Measurements from ENCODE around the gene GAK.

Gene GAK

GRCh38 chr4:823761-824460 is 108.2 kb downstream of the GAK start:
- Histone ChIP-seq H3K79me2 (ENCODE audit: insufficient read depth, low read length) (no peaks in the 10 kb centered on the region), H3K27ac (ENCODE audit: low read length) (no peak overlapping the region), H3K9me3 (ENCODE audit: insufficient read depth, low read length, severe bottlenecking) (no peaks in the 10 kb centered on the region), H3K36me3 (ENCODE audit: insufficient read depth, low read length) (no peaks in the 10 kb centered on the region), H3K4me2 (ENCODE audit: insufficient read depth, low read length) (no peak overlapping the region), H3K4me3 (ENCODE audit: low read depth in 1 of 2, low read length in 2 of 2) (no peak overlapping the region), H3K4me1 (ENCODE audit: insufficient read depth, low read length) (no peaks in the 10 kb centered on the region), H4K20me1 (ENCODE audit: insufficient read depth, low read length) (no peaks in the 10 kb centered on the region; the same call in 1 of the 2 replicates), H3K9ac (ENCODE audit: low read depth, low read length) (no peak overlapping the region), H2AFZ (ENCODE audit: low read depth, low read length) (no peak overlapping the region), H3K27me3 (ENCODE audit: insufficient read depth, low read length, poor library complexity) (no peaks in the 10 kb centered on the region)
- DNase-seq (no peak), ATAC-seq (ENCODE audit: insufficient read depth, low read depth) (no peak; the same call in 2 of the 3 replicates)
- no peak for TF ChIP-seq EZH2 (IDR thresholded peaks at IDR 0.05; ENCODE audit: borderline replicate concordance, low read depth, low read length, severe bottlenecking)
- no peak for TF ChIP-seq CTCF (IDR thresholded peaks at IDR 0.05; ENCODE audit: borderline replicate concordance, extremely low read depth, low read length, poor library complexity, severe bottlenecking)

- H3K9ac ChIP-seq (ENCODE audit: low read depth, low read length) = no peak overlapping the region
- no peaks in the 10 kb centered on the region for H3K36me3 ChIP-seq (ENCODE audit: insufficient read depth, low read length)
- H3K4me3 ChIP-seq (ENCODE audit: low read depth in 1 of 2, low read length in 2 of 2) = no peak overlapping the region
- TF ChIP-seq CTCF (IDR thresholded peaks at IDR 0.05; ENCODE audit: borderline replicate concordance, extremely low read depth, low read length, poor library complexity, severe bottlenecking) (no peak), EZH2 (IDR thresholded peaks at IDR 0.05; ENCODE audit: borderline replicate concordance, low read depth, low read length, severe bottlenecking) (no peak)
- H2AFZ ChIP-seq (ENCODE audit: low read depth, low read length) = no peak overlapping the region
- H4K20me1 ChIP-seq (ENCODE audit: insufficient read depth, low read length) = no peaks in the 10 kb centered on the region; the same call in 1 of the 2 replicates
- H3K27ac ChIP-seq (ENCODE audit: low read length) = no peak overlapping the region
- H3K9me3 ChIP-seq (ENCODE audit: insufficient read depth, low read length, severe bottlenecking) = no peaks in the 10 kb centered on the region
- H3K79me2 ChIP-seq (ENCODE audit: insufficient read depth, low read length) = no peaks in the 10 kb centered on the region
- no peak for DNase-seq
- no peaks in the 10 kb centered on the region for H3K4me1 ChIP-seq (ENCODE audit: insufficient read depth, low read length)
- no peaks in the 10 kb centered on the region for H3K27me3 ChIP-seq (ENCODE audit: insufficient read depth, low read length, poor library complexity)
- ATAC-seq (ENCODE audit: insufficient read depth, low read depth) = no peak
- H3K4me2 ChIP-seq (ENCODE audit: insufficient read depth, low read length) = no peak overlapping the region
Observed at GRCh38 chr4:823176-823760, 108.8 kb downstream of the GAK start.

GRCh38 chr4:822361-823175 is 109.5 kb downstream of the GAK start:
- TF ChIP-seq EZH2 (IDR thresholded peaks at IDR 0.05; ENCODE audit: borderline replicate concordance, low read depth, low read length, severe bottlenecking) = no peak
- no peak for TF ChIP-seq CTCF (IDR thresholded peaks at IDR 0.05; ENCODE audit: borderline replicate concordance, extremely low read depth, low read length, poor library complexity, severe bottlenecking)
- Histone ChIP-seq H3K4me1 (ENCODE audit: insufficient read depth, low read length) (no peaks in the 10 kb centered on the region), H3K27ac (ENCODE audit: low read length) (no peak overlapping the region), H3K27me3 (ENCODE audit: insufficient read depth, low read length, poor library complexity) (no peaks in the 10 kb centered on the region), H2AFZ (ENCODE audit: low read depth, low read length) (no peak overlapping the region), H3K36me3 (ENCODE audit: insufficient read depth, low read length) (no peaks in the 10 kb centered on the region), H3K79me2 (ENCODE audit: insufficient read depth, low read length) (no peaks in the 10 kb centered on the region), H3K9ac (ENCODE audit: low read depth, low read length) (no peak overlapping the region), H4K20me1 (ENCODE audit: insufficient read depth, low read length) (no peaks in the 10 kb centered on the region; the same call in 1 of the 2 replicates), H3K4me2 (ENCODE audit: insufficient read depth, low read length) (no peak overlapping the region), H3K4me3 (ENCODE audit: low read depth in 1 of 2, low read length in 2 of 2) (no peak overlapping the region), H3K9me3 (ENCODE audit: insufficient read depth, low read length, severe bottlenecking) (no peaks in the 10 kb centered on the region)
- no peak for DNase-seq
- ATAC-seq (ENCODE audit: insufficient read depth, low read depth) = no peak
